NCI-H446 treated with DMSO at 0.1 percent for 48 hours (cell line): ENCODE measurements around the gene ESAM.
A peak's percentile ranks its signal among the peaks of the same experiment; 100 is the strongest.

Experiments used
- DNase-seq: peaks from one replicate; lab custom pipeline; 2025; lab: John Stamatoyannopoulos, UW

ESAM gene

DNA sequence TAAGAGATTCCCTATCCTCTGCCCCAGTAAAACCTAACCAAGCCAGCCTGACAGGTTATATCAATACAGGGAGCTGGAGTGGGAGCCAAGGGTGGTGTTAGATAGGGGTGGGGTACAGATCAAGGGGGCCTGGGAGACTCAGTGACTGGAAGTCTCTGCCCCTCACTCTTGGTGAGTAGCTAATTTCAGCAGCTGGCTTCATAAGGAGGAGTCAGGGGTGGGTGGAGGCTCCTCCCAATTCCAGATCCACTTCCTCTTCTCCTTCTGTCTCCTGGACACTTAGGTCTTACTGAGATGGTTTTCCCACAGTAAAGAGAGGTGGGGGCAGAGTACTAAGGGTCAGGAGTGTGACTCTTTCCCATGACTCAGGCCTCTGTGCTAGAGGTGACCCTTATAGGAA lies 8.9 kb downstream of the ESAM start:
- no peak for DNase-seq

GRCh38 chr11:124752471-124753102 lies 9.5 kb downstream of the ESAM start:
- no peak for DNase-seq

- DNase-seq: no peak
These were observed 10.2 kb downstream of the ESAM start, which contains the start of gene VSIG2 for GRCh38 chr11:124751741-124752470. Gene VSIG2, minus strand, starts transcription at chr11:124752255. Its CDS starts 118 bp downstream, at chr11:124752137.

DNA sequence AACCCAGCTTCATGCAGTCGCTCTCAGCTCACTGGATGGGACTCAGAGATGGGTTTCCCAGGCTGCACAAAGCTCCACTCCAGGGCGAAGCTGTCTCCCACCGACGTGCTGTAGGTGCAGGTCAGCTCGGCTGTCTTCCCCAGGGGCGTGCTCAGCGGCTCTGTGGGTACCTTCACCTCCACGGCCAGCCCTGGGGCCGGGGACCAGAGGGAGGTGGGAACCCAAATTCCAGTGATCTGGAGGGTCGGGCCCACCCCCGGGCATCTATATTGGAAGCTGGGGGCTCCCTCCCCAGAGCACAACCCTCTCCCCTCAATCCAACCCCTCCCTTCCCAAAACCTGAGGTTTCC lies 10.7 kb downstream of the ESAM start:
- DNase-seq: no peak

- DNase-seq: no peak
These were observed 12.2 kb downstream of the ESAM start for GRCh38 chr11:124749912-124750311.

DNA sequence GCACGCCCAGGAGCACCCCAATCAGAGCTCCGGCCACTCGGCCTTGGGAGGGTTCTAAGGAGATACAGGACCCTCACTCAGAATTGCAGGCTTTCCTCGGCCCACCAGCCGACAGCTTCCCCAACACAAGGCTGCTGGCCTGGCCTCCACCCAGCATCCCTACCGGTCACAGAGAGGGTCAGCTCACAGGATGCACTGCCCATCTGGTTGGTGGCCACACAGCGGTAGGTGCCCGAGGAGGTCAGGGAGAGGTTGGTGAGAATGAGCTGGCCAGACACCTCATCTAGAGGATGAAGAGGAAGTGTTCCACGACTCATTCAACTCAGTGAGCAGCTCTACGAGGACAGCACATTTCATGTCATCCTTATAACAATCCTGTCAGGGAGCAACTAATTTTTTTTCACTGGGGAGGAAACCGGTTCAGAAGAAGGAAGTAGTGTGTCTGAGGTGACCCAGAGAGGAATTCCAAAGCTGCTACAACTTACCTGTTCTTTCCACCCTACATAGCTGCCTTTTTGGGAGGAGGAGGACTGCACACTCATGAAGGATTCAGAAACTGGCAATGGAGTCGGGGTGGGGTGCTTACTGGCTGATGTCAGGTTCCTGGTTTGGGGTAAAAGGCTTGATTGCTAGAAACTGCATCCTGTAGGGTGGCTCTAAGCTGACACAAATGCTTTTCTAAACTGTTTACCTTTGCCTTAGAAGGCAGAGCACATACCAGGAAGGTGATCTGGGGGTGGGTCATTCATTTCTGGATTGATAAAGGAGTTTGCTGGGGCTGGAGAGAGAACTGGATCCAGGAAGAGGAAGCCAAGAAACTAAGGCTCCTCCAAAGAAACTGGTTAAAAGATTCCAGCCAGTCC lies 13.4 kb downstream of the ESAM start:
- no peak for DNase-seq

GRCh38 chr11:124748100-124748418 lies 14.0 kb downstream of the ESAM start:
- no peak for DNase-seq

DNA sequence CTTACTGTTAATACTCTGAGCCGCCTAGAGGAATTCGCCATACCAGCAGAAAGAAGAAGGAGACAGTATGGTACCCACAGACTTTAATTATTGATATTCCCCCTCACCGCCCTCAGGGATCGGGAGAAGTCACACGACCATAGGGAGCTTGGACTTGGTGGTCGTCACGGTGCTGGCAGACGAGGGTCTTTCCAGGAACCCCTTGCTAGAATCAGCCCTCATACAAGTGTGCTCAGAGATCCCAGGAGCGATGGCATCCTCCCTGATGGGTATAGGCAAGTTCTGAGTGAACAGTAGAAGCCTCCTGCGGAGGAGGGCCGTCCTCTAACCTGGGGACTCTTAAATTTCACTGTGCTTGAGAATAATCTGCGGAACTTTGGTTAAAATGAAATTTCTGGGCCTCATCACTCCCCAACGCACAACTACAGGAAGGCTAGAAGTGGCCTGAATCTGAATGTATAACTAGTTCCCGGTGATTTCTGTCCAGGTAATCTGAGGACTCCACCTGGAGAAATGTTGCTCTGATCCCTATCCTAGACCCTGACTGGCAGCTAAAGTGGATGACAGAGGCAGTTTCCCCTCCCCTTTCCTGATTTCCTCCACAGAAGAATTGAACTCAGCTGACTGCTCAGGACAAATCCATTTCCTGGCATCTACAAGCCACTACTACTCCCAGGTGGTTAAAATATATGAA lies 14.5 kb downstream of the ESAM start:
- DNase-seq: no peak

- DNase-seq: no peak
These were observed 15.4 kb downstream of the ESAM start for GRCh38 chr11:124746621-124747243.

DNA sequence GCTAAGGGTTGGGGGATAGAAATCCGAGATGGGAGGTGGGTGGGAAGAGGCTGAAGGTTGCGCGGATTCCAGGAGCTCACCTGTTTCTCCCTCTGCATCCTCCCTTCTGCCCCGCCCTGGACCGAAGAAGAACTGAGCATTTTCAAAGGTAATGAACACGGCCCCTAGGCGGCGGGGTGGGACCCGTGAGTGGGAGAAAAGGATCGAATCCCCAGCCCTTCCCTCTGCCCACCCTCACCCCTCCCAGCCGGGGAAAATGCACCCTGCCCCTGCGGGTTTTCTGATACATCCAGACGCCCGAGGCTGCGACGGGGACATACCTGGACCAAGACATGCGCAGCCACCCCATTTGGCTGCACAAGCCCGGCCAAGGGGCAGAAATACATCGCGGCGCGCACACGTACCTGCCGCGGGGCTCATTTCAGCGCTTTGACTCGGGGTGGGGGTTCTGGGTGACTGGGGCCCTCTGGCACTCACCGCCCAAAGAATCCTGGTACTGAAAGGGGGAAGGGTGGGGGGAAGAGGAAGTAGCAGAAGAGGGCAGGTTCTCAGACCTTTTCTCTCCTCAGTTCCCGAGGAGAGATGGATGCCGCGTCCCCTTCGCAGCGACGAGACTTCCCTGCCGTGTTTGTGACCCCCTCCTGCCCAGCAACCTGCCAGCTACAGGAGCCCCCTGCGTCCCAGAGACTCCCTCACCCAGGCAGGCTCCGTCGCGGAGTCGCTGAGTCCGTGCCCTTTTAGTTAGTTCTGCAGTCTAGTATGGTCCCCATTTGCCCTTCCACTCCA lies 16.1 kb downstream of the ESAM start:
- no peak for DNase-seq

GRCh38 chr11:124745270-124745834 lies 16.7 kb downstream of the ESAM start:
- no peak for DNase-seq

DNA sequence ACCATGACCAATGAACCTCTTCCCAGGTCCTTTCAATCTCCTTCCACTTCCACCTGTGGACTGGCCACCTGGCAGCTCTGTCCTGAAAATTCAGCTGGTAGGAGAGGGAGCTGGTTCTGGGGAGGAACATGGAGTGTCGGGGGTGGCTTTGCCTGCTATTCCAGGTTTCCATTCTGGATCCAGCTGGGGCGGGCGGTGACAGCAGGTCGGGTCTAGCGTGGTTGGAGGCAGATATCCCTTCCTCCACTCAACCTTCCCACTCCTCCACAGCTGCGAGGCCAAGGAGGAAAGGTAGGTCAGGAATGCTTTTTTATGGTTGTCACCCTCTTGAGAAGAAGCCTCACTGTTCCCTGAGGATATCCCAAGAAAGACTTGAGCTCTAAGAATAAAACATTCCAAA lies 19.0 kb downstream of the ESAM start:
- no peak for DNase-seq

DNA sequence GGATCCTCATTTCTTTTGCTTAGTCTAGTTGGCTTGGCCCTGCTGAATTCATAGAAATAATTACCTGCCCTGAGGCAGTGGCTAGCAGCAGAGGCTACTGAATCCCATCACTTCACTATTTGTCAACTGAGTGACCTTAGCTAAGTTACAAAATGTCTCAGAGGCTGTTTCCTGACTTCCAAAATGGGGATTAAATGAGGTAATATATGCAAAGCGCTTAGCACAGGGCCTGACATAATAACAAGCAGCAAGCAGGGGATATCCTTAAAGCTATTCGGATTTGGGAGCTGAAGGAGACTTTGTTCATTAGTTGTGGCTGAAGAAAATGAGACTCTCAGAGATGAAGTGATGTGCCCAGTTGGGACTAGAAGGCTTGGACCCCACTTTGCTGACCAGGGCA lies 19.5 kb downstream of the ESAM start:
- no peak for DNase-seq

- no peak for DNase-seq
These were observed 21.7 kb downstream of the ESAM start for GRCh38 chr11:124740277-124740882.

DNA sequence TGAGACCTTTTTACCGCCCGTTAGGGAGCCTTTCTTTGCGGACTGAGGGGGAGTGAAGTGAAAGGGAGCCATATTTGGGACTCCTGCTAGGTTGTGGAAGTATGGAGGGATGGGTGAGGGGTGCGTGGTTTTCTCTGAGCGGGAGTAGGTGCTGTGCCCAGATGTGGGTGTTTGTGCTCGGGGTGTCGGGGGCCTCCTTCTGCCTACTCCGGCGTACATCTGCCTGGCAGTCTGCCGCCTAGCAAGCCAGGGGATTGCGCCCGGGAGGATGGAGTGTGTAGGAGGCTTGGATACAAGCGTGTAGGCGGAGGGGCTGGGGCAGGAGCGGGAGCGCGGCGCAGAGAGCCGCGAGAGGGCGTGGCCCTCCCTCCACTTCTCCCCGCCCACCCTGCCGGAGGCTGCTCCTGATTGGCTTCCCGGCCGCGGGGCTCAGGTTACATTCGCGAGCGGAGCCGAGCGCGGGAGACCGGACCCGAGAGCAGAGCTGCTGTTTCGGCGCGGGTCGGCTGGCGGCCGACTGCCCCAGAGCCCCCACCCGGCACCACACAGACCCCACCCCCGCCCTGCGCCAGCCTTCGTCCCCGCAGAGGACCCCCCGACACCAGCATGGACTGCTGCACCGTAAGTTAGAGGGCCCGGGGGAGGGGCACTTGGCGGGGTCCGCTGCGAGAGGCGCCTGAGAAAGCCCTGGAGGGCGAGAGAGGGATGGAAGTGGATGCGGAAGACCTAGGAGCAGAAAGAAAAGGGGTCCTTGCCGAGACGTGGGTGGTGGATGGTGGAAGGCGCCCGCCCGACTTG lies 22.4 kb downstream of the ESAM start, which contains the start of gene NRGN:
TSS of gene NRGN (plus strand) at position 464 of the 798 bp plus-strand sequence. CDS start at position 607, 143 bp downstream.
- DNase-seq: peak; percentile 72

DNA sequence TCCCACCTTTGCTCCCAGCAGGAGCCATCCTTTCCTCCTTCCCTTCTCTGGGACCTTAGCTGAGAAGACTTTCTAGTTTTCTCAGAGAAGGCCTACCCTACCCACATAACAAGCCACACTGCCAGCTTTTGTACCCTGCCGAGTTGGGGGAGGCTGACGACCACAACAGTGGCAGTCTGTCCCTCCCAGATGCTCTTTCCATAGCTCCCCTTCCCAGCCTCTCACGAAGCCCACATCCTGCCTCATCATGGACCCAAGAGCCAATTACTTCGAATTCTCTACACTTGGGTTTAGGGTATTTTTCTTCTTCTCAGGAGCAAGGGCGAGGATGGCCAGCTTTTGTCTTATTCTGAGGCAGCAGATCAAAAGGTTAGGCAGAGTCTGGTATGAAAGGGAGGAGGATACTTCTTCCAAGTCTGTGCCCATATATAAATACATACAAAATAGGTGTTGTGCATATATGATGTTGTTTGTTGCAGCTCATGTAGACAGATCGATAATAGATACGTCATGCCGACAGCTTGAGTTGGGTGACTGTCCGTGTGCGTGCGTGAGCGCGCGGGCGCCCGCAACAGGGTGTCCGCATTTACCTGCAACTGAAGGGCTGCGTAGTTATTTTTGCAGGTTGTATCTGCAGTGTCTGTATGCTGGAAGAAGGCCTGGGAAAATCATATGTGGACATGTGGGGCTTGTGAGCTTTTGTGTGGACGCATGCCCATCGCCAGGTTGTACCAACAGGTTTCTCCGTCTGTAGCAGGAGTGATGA lies 23.2 kb downstream of the ESAM start:
- no peak for DNase-seq

- no peak for DNase-seq
These were observed 24.3 kb downstream of the ESAM start for GRCh38 chr11:124737638-124738305.

- DNase-seq: no peak
These were observed 25.4 kb downstream of the ESAM start for GRCh38 chr11:124736736-124737135.
